NCI-H1105 (cell line): ENCODE results near the gene ZC3HAV1.
"Not testable (repeated sequence)": the region's sequence is repeated elsewhere in the genome, so short reads cannot be mapped to it uniquely, and the experiment has no call there.

ENCODE experiments used
- DNase-seq: peaks from one replicate; lab custom pipeline; 2025; lab: John Stamatoyannopoulos, UW

The ZC3HAV1 gene

GRCh38 chr7:139086454-139086853 lies 23.1 kb downstream of the ZC3HAV1 start:
- DNase-seq = no peak

DNA sequence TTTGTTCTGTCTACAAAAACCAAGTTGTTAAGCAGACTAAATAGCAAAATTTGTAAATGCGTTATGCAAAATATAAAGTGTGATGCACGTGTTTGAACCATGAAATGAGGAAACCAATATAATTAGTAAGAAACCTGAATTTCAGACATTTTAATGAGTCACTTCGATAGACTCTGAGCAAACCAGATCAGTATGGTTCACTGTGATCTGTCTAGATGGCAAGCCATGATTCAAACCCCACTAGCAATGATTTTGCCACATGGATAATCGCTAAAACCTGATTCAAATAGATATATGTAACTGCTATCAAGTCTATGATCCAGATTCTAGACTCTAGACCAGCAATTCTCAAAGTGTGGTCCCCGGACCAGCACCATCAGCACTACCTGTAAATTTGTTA lies 24.8 kb downstream of the ZC3HAV1 start:
- no peak for DNase-seq

GRCh38 chr7:139081584-139081983 lies 27.9 kb downstream of the ZC3HAV1 start:
- no peak for DNase-seq

GRCh38 chr7:139080905-139081304 lies 28.6 kb downstream of the ZC3HAV1 start:
- DNase-seq = no peak

DNA sequence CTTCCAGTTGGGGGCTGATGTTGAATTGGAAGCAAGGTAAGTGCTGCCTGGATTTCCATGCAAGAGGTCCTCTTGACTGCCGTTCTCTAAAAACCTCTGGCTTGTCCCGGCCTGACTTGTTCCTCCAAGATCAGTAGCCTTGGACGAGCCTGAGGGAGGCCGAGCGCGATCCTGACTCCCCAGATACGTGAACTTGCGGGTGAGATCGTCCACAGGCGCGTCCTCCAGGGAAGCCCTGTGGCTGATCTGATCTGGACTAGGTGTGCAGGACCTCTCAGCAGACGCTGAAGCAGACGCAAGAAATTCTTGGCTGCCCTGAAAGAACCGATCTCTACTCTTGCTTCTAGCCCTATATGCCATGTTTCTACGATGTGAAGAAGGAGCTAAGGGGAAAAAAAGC lies 29.7 kb downstream of the ZC3HAV1 start:
- no peak for DNase-seq

- DNase-seq = no peak
Measured at GRCh38 chr7:139078911-139079310, 30.6 kb downstream of the ZC3HAV1 start.

DNA sequence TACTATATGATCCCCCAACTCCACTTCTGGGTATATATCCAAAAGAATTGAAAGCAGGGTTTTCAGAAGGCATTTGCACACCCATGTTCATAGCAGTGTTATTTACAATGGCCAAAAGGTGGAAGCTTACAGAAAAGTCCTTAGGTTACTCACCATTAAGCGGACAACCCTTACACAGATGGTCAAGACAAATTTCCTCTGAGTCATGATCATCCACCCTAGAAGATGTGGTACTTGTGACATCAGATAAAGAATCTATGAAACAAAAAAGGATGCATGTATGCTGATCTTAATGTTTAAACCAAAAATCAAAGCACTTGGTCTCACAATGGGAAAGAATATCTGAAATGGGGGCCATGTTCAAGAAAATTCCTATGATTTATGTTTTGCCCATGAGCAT lies 31.1 kb downstream of the ZC3HAV1 start:
- DNase-seq = no peak

DNA sequence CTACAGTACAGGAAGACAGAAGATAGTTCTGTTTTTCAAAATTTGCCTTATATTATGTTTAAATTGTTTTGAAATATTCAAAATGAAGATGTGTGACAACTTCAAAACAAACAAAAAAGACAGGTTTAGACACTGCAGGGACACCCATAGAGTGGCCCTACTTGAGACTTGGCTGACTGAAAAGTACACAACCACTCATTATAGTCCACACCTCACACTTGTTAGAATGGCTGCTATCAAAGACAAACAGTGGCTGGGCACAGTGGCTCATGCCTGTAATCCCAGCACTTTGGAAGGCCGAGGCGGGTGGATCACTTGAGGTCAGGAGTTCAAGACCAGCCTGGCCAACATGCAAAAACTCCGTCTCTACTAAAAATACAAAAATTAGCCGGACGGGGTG lies 31.8 kb downstream of the ZC3HAV1 start:
- not testable (repeated sequence) for DNase-seq

DNA sequence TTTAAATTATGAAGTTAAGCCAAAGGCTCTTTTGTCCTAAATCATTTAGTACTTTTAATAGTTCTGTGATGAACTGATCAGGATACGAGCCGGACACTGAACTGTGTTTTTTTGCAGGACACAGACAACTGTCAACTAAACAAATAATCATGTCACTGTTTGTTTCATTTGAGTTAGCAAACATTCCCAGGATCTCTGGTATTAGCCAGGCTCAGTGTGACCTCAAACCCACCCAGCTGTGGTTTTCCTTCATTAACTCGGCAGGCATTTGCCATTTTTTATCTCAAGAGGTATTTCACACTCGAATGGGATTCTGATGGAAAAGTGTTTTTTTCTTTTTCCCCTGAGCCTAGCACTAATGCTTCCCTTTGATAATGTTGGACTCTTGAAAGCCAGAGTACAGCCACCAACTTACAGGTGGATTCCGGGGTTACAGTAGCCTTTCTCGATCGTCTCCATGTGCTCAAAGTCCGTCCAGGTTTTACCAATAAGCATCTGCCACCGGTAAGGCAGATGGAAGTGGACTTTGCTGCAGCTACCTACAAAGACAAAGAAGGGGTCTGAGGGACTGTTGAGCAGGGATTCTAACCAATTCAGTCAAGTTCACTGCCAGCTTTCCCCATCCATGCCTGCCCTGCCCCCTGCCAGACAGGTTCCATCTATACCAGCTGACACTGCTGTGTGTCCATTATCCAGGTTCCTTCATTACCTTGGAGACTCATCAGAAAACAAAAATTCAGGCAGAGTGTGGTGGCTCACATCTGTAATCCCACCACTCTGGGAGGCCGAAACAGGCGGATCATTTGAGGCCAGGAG lies 33.4 kb downstream of the ZC3HAV1 start:
- no peak for DNase-seq

GRCh38 chr7:139075031-139075652 lies 34.4 kb downstream of the ZC3HAV1 start:
- DNase-seq = peak; percentile 53

DNA sequence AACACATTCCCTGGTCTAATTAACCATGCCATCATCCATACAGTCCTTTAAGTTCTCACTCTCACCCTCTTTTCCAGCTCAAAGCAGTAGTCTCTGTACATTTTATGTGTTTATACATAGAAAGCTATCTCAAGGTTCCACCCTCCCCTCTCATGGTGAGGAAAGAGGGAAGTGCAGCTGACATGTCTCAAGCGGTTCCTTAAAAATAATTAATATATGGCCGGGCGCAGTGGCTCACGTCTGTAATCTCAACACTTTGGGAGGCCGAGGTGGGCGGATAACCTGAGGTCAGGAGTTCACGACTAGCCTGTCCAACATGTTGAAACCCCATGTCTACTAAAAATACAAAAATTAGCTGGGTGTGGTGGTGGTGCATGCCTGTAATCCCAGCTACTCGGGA lies 36.7 kb downstream of the ZC3HAV1 start:
- no peak for DNase-seq

DNA sequence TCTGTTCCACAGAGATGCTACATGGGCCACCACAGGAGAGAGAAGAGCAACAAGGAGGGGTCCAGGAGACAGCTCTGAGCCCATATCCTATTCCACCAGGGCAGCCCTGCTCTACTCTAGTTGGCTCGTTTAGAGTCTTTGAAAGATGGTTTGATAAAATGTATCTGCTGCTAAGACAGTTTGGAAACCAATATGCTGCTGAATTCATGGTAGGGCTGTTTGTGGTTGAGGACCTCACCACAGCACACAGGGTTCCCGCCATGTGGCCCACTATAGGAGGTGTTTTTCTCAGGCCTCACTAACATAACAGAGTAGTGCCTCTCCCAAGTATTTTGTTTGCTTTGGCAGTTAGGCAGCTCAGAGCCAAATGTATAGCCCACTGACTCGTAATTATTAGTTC lies 37.8 kb downstream of the ZC3HAV1 start:
- DNase-seq = no peak

- DNase-seq = no peak
Measured at GRCh38 chr7:139068544-139069399, 40.7 kb downstream of the ZC3HAV1 start.

- no peak for DNase-seq
Measured at GRCh38 chr7:139066315-139066714, 43.2 kb downstream of the ZC3HAV1 start.

GRCh38 chr7:139065323-139065722 lies 44.2 kb downstream of the ZC3HAV1 start:
- DNase-seq = no peak

DNA sequence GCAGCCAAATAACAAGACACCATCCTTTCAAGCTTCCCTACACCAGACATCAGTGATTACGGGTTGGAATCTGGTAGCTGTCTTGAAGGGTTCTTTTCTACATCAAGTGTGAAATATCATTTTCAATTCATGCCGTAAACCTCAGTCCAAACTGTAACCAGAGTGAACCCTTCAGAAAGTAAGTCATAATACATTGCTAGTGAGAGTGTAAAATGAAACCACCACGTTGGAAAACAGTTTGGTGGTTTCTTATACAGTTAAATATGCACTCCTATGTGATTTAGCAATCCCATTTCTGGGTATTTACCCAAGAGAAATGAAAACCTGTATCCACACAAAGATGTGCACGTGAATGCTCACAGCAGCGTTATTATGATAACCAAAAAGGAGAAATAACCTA lies 48.1 kb downstream of the ZC3HAV1 start:
- no peak for DNase-seq

DNA sequence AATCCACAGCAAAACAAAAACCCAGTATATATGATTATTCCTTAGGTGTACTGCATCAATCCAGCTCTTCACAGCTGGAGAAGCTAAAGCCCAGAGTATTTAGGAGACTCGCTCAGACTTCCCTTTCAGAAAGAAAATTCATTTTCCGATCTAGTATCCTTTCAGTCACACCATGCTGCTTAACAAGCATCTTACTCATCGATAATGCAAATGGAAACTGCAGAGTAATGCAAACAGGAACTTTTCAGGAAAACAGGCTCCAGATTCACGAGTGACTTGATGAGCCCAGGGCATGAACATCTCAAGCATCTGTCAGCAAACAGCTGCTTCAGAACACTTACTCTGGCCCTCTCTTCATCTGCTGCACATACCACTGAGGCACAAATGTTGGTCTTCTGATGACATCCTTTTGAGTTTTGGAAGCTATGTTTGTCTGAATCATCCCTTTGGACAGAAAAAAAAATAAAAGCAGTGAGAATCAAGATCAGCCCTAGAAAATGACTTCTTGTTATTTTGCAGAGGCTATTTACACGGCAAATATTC lies 48.8 kb downstream of the ZC3HAV1 start:
- DNase-seq = no peak

DNA sequence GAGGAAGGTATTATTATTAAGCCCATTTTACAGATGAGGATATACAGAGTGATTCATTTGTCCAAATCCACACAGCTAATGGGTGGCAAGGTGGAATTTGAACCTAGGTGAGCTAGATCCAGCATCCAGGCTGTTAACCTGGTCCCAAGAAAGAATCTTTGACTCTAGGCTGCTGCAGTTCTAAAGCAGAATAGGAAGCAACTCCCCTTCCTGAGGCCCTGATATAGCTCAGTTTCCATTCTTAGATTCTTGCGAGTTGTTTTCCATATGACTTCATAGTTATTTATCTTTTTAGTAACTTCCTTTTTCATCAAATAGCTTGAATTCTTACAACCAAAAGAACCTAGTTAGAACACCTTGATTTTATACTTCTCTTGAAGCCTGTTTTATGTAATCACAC lies 49.6 kb downstream of the ZC3HAV1 start:
- DNase-seq = no peak

- no peak for DNase-seq
Measured at GRCh38 chr7:139058943-139059342, 50.6 kb downstream of the ZC3HAV1 start.

- no peak for DNase-seq
Measured at GRCh38 chr7:139055674-139056073, 53.8 kb downstream of the ZC3HAV1 start.

DNA sequence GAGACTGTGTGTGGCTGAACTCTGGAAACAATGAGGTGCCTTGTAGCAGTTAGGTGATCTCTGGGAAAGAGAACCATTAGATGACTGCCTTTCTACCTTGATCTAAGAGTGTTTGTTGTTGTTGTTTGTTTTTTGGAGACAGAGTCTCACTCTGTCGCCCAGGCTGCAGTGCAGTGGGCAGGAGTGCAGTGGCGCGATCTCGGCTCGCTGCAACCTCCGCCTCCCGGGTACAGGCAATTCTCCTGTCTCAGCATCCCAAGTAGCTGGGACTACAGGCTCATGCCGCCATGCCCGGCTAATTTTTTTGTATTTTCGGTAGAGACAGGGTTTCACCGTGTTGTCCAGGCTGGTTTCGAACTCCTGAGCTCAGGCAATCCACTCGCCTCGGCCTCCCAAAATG lies 54.9 kb downstream of the ZC3HAV1 start:
- DNase-seq = not testable (repeated sequence)

- no peak for DNase-seq
Measured at GRCh38 chr7:139054101-139054500, 55.4 kb downstream of the ZC3HAV1 start.

GRCh38 chr7:139051655-139052054 lies 57.9 kb downstream of the ZC3HAV1 start:
- DNase-seq = no peak
